Endothelial cell of umbilical vein (primary cell): ENCODE data around the gene SMAD2. TPM values are rescaled to one million over a fixed set of nuclear protein-coding genes. Genes with fewer than 3 reads are reported as not detected.

ENCODE experiments used
- BruUV-seq: library from RNA; stranded (reverse); fragments of 400-500 nt; replicated peaks from 2 replicates; lab custom pipeline; 2021; lab: Mats Ljungman, UMichigan
- CTCF ChIA-PET: fragments of 300-600, 350-600 bp; sonication (Branson Sonifier 250); formaldehyde crosslinking; loops from one replicate; lab custom pipeline; 2021; ENCODE audit warnings: antibody characterized with exemption, inconsistent platforms; lab: Charles Lee
- POLR2A ChIA-PET: fragments of 300-600, 350-600 bp; sonication (Branson Sonifier 250); formaldehyde crosslinking; loops from one replicate; lab custom pipeline; 2021; ENCODE audit warnings: antibody characterized with exemption, inconsistent platforms; lab: Charles Lee
- DNase-seq: peaks from one replicate; pipeline ENCODE4 v3.0.0-alpha.2; 2011; ENCODE audit warnings: low read depth, low spot score
- FAIRE-seq: peaks from 2 replicates; lab custom pipeline; 2011; peaks lifted over from hg19 to GRCh38; lab: Jason Lieb, UNC
- H2AFZ ChIP-seq: 2 replicates; pipeline ENCODE4 v1.6.0; 2012; ENCODE audit warnings: low read depth, low read length, control low read depth, inconsistent platforms
- H3K27ac ChIP-seq: 2 replicates; pipeline ENCODE4 v1.5.1; 2011; ENCODE audit warnings: low read depth, mild to moderate bottlenecking, control low read depth, low read length, moderate library complexity; ENCODE audit not compliant: insufficient read depth
- H3K27me3 ChIP-seq, 2 experiments: 2 replicates each; pipeline versions ENCODE4 v1.6.0 to v1.6.1; 2011; ENCODE audit warnings: low read length in 2 of 2, mixed read lengths in 1 of 2; ENCODE audit not compliant: control insufficient read depth in 2 of 2, insufficient read depth in 2 of 2
- H3K36me3 ChIP-seq, 2 experiments: 2 replicates in 1 of 2; 3 replicates in 1 of 2; pipeline ENCODE4 v1.5.1; 2011; ENCODE audit warnings: low read length in 2 of 2, mild to moderate bottlenecking in 1 of 2, moderate library complexity in 1 of 2; ENCODE audit not compliant: control insufficient read depth in 2 of 2, insufficient read depth in 2 of 2; ENCODE audit errors: extremely low read depth in 1 of 2
- H3K4me1 ChIP-seq: 3 replicates; pipeline ENCODE4 v1.5.1; 2011; ENCODE audit warnings: mild to moderate bottlenecking, low read length; ENCODE audit not compliant: control insufficient read depth, insufficient read depth; ENCODE audit errors: extremely low read depth
- H3K4me2 ChIP-seq: 2 replicates; pipeline ENCODE4 v1.6.1; 2011; ENCODE audit warnings: low read length, control low read depth, mixed read lengths; ENCODE audit not compliant: insufficient read depth
- H3K4me3 ChIP-seq, 3 experiments: fragments of 200-600 bp in 1 of 3; sonication (generic), shearing (Covaris generic) in 1 of 3; replicated peaks in 1 of 3; 2 replicates each; pipeline ENCODE4 v1.5.1; 2011 to 2016; ENCODE audit warnings: control low read depth in 3 of 3, low read length in 3 of 3, mild to moderate bottlenecking in 2 of 3, inconsistent platforms in 1 of 3, low read depth in 1 of 3, moderate library complexity in 1 of 3; ENCODE audit not compliant: insufficient read depth in 1 of 3
- H3K79me2 ChIP-seq: 2 replicates; pipeline ENCODE4 v1.6.0; 2012; ENCODE audit warnings: low read length, inconsistent platforms; ENCODE audit not compliant: control insufficient read depth, insufficient read depth
- H3K9ac ChIP-seq: replicated peaks from 2 replicates; pipeline ENCODE3; 2011; ENCODE audit warnings: low read length, control low read depth; ENCODE audit not compliant: insufficient read depth; ENCODE audit errors: extremely low read depth
- H3K9me1 ChIP-seq: replicated peaks from 3 replicates; pipeline ENCODE4 v1.6.0; 2011; ENCODE audit warnings: mild to moderate bottlenecking, low read length; ENCODE audit not compliant: control insufficient read depth, insufficient read depth; ENCODE audit errors: extremely low read depth
- H3K9me3 ChIP-seq: replicated peaks from 2 replicates; pipeline ENCODE4 v1.5.1; 2012; ENCODE audit warnings: low read length, inconsistent platforms; ENCODE audit not compliant: control insufficient read depth, insufficient read depth
- H4K20me1 ChIP-seq: replicated peaks from 2 replicates; pipeline ENCODE3; 2011; ENCODE audit warnings: mild to moderate bottlenecking, low read length; ENCODE audit not compliant: control insufficient read depth, insufficient read depth; ENCODE audit errors: extremely low read depth
- CTCF ChIP-seq, 2 donors: IDR thresholded peaks; 1 replicate in 1 of 2; 2 replicates in 1 of 2; pipeline ENCODE4 v1.5.1; 2011; ENCODE audit warnings: low read length in 2 of 2, mild to moderate bottlenecking in 2 of 2, moderate library complexity in 2 of 2, control low read depth in 1 of 2, inconsistent platforms in 1 of 2, low read depth in 1 of 2; ENCODE audit not compliant: insufficient read depth in 1 of 2; ENCODE audit errors: extremely low read depth in 1 of 2
- EZH2 ChIP-seq: IDR thresholded peaks from 2 replicates; pipeline ENCODE4 v1.6.1; 2012; ENCODE audit warnings: borderline replicate concordance, low read depth, mild to moderate bottlenecking, moderate library complexity, low read length, inconsistent platforms; ENCODE audit not compliant: severe bottlenecking
- FOS ChIP-seq: IDR thresholded peaks from 2 replicates; pipeline ENCODE4 v1.6.1; 2011; ENCODE audit warnings: mild to moderate bottlenecking, low read length, moderate library complexity, borderline replicate concordance; ENCODE audit not compliant: insufficient read depth
- GATA2 ChIP-seq: IDR thresholded peaks from 2 replicates; pipeline ENCODE4 v1.7.0; 2011; ENCODE audit warnings: low read depth, mild to moderate bottlenecking, moderate library complexity, mixed read lengths, low read length; ENCODE audit not compliant: insufficient read length, insufficient read depth
- JUN ChIP-seq: IDR thresholded peaks from 2 replicates; pipeline ENCODE4 v1.6.1; 2011; ENCODE audit warnings: borderline replicate concordance, low read depth; ENCODE audit not compliant: insufficient read length, insufficient read depth
- MYC ChIP-seq: IDR thresholded peaks from one replicate; pipeline ENCODE4 v1.6.1; 2011; ENCODE audit warnings: mild to moderate bottlenecking, low read depth, low read length
- POLR2A ChIP-seq: IDR thresholded peaks from 2 replicates; pipeline ENCODE4 v1.6.1; 2012; ENCODE audit warnings: low read depth, mild to moderate bottlenecking, control low read depth, low read length
- POLR2AphosphoS5 ChIP-seq: IDR thresholded peaks from 2 replicates; pipeline ENCODE4 v1.6.1; 2012; ENCODE audit warnings: low read depth, mild to moderate bottlenecking, control low read depth, low read length, moderate library complexity; ENCODE audit not compliant: insufficient read depth
- dilution Hi-C: fragments of 300-500 bp; cut with MboI; formaldehyde crosslinking; loops from one replicate; pipeline ENCODE4 v1.15.0; 2019; ENCODE audit warnings: low sequenced_read_pairs; ENCODE audit not compliant: extremely low pct_ligation_motif_present
- intact Hi-C: fragments of 100-400 bp; cut with micrococcal nuclease; formaldehyde crosslinking; loops from one replicate; pipeline ENCODE4 v1.10.0; 2022
- polyA plus RNA-seq, 4 experiments: library from polyadenylated mRNA; depleted of rRNA in 3 of 4; stranded (reverse) in 3 of 4; unstranded in 1 of 4; fragments of >200 nt; gene quantifications; 2 replicates each; pipeline versions ENCODE4 v1.2.1 to v1.2.3, GENCODE V29; 2011 to 2012; ENCODE audit warnings: missing spikeins in 1 of 4
- total RNA-seq: library from RNA; stranded (reverse); gene quantifications from 2 replicates; pipeline ENCODE4 v1.2.3, GENCODE V29; 2021
- TF ChIP-seq, protein P1 (sequence below): IDR thresholded peaks from 2 replicates; pipeline ENCODE4 v1.6.1; 2011; ENCODE audit not compliant: insufficient read depth, insufficient read length

SMAD2 gene
- total and polyA plus RNA-seq, 2 donors (not counting 3 experiments of a cell fraction or from before 2014, with no cell fraction given) = 40.3 to 123 TPM

- H3K36me3 ChIP-seq = peaks cover 3 to 4% of the 10 kb centered on the region in 2 experiments
- H3K4me3 ChIP-seq = no peak overlapping the region
- peaks cover 3% of the 10 kb centered on the region for H3K79me2 ChIP-seq
- no peaks in the 10 kb centered on the region for H4K20me1 ChIP-seq
- H3K9me1 ChIP-seq = no peaks in the 10 kb centered on the region
- CTCF ChIA-PET = interaction anchor here (1.0 to 1.7 kb wide), 2 partner anchors 9 to 10 kb away, joined by 3 to 6 read pairs; no protein-coding TSS in a partner anchor
- H3K27ac ChIP-seq = no peak overlapping the region
- intact Hi-C loops (no loop called here), dilution Hi-C loops (no loop called here)
- no peaks in the 10 kb centered on the region for H3K9me3 ChIP-seq
- no TSS peak for BruUV-seq
- POLR2A ChIA-PET = no interaction called here
- H3K27me3 ChIP-seq = no peaks in the 10 kb centered on the region
- H3K4me1 ChIP-seq = no peaks in the 10 kb centered on the region
- no peak for FAIRE-seq
- H3K9ac ChIP-seq = no peak overlapping the region
- TF ChIP-seq JUN = no peak
- no peak for TF ChIP-seq MYC
- TF ChIP-seq POLR2A = no peak
- TF ChIP-seq EZH2 = no peak
- TF ChIP-seq GATA2 = no peak
- TF ChIP-seq, protein P1, sequence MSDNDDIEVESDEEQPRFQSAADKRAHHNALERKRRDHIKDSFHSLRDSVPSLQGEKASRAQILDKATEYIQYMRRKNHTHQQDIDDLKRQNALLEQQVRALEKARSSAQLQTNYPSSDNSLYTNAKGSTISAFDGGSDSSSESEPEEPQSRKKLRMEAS = no peak
- TF ChIP-seq POLR2AphosphoS5 = no peak
- TF ChIP-seq FOS = no peak
- no peak for TF ChIP-seq CTCF (IDR thresholded peaks at IDR 0.05; ENCODE audit: extremely low read depth in 1 of 2, insufficient read depth in 1 of 2, low read depth in 1 of 2, low read length in 2 of 2)
- H3K4me2 ChIP-seq = no peak overlapping the region
- no peak overlapping the region for H2AFZ ChIP-seq
- no peak for DNase-seq
Measured at GRCh38 chr18:47863041-47863440, 67.4 kb downstream of the SMAD2 start.
